Activated effector memory CD4-positive, alpha-beta T cell treated with anti-CD3 and anti-CD28 coated beads, Interleukin-2, amount 50 U/mL, for 16 hours (primary cell): ENCODE data around the gene WDFY1.
A peak's percentile ranks its signal among the peaks of the same experiment; 100 is the strongest.

Experiments used
- DNase-seq: peaks from one replicate; pipeline ENCODE4 v3.0.0-alpha.2; 2020

WDFY1 gene

DNA sequence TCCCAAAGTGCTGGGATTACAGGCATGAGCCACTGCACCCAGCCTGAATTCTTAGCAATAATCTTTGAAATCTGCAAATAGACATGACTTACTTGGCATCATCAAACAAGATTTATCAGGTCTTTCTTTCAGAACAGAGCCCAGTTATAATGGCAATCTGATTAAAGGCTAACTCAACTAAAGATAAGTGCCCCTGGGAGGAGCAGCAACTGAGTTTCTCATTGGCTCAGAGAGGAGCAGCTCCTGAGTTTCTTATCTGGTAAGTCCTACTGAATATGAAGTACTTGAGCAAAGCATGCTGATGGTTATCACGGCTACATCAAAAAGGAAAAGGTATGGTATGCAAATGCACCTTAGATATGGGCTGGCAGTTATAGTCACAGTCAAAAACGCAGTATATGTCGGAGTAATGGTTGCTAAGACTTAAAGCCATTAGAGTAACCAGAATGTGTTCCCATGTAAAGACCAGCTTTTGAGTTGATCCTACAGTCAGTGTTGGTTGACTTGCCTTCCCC lies 92.8 kb downstream of the WDFY1 start:
- no peak for DNase-seq

DNA sequence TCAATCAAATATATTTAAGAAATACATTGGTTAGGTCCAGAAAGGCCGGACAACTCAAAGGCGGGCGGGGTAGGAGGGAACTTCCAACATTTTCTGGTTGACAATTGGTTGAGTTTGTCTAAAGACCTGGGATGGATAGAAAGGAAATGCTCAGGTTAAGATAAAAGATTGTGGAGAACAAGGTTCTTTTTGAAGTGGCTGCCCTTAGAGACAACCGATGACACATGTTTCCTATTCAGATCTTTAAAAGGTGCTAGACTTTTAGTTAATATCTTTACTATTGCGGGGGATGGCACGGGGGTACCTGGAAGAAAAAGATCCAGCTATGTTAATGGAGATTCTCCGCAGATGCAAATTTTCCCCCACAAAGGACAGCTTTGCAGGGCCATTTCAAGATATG lies 97.7 kb downstream of the WDFY1 start:
- no peak for DNase-seq

DNA sequence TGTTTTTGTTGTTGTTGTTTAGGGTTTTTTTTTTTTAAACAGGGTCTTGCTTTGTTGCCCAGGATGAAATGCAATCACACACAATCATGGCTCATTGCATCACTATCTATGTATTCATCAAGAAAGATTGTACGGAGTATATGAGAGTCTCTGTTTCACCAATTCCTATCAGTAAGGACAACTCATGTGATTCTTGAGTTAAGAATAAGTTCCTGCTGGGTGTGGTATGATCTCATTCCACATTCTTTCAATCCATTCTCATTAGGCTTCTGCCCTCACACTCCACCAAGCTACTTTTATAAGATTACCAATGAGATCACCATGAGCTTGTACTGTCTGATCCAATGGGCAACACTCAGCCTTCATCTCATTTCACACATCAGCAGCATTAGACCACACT lies 98.6 kb downstream of the WDFY1 start:
- DNase-seq: no peak

DNA sequence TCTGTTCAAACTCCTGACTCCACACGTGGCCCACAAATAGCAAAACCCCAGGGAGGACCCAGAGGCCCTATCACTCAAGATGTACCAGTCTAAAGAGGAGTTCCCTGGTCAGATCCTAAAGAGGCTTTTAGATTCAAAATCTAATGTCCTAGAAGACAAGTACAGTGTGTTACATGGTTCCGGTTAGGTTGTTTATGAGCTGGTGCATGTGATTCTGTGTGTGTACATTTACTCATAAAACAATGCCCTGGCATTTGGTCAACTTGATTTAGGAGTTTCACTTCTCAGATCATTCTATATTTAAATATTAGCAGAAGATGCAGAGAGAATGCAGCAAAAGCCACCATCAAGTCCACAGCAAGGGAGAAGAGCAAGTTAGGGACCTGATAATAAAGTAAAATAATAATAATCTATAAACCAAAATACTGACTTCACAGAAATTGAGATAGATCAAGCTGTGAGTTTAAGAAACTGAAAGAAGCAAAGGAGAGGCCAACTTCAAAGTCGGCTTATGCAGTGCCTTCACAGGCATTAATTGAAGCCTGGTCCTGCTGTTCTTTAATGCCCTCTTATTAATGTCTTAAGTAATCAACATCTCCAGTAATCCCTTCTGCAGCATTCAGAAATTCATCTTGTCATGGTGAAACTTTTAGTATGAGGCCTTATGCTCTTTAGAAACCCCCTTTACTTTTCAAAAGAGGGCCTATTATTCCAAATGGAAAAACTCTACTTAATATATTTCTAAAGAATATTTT lies 103.5 kb downstream of the WDFY1 start:
- DNase-seq: no peak

DNA sequence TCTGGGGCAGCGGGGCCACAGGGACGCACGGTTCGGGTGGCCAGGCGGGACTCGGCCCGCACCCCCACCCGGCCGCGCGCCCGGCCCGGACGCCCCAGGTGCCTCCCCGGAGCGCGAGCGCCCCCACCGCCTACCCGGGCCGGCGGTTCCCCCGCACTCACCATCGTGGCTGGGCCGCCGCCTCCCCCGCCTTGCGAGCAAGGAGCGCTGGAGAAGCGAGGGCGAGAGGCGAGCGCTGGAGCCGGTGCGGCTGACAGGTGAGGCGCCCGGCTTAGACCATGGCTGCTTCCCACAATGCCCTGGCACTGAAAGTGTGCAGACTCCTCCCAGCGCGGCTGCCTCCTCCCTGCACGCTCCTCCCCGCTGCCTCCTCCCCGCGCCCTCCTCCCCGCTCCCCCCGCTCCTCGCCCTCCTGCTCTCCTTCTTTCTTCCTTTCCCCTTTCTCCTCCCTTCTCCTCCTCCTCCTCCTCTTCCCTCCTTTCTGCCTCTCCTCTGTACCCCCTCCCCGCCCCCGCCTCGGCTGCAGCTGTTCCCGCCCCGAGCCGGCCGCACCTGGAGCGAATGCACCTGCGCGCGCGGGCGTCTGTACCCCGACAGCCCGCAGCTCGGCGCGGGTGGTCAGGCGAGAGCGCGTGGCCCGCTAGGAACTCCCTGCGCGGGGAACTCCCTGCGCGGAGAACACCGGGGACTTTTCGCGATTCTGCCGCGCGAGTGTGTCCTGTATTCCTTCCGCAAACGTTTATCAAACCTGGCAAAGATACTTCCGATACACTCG lies 107.7 kb downstream of the WDFY1 start, which contains the start of gene AP1S3:
Gene AP1S3 (minus strand): TSS at position 296 of the 775 bp plus-strand sequence. CDS start 132 bp downstream, at position 164.
- peak; percentile 90 for DNase-seq

DNA sequence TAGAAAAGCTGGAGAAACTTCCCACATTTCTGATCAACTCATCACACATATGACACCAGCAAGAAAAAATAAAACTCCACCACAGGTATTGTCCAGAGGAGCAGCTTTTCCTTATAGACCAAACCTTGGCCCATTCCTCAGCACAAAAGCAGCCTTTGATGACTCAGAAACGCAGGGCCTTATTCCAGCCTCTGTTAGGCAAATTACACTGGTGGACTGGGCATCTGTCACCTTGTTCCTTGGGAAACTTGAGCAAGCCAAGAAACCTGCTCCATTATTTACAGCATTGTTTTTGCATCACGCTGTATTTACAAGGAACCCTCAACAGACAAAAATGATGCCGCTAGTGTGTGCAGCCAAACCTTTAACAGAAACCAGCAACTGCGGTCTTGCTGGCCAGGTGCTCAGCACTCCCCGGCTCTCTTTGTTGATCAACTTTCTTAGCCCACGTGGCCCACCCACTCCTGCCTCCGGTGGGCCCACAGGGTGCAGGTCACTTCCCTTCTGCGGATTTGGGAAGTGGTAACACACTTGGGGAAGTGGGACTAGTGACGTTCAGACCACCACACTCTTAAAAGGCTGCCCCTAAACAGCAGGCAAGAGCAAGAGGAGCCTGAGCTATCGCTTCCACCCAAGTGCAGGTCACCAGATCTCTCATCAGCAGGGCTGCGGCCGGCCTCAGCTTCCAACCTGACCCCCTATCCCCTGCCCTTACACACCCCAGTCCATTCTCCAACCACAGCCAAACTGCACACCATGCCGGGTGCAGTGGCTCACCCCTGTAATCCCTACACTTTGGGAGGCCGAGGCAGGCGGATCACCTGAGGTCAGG lies 109.2 kb downstream of the WDFY1 start:
- DNase-seq: no peak

DNA sequence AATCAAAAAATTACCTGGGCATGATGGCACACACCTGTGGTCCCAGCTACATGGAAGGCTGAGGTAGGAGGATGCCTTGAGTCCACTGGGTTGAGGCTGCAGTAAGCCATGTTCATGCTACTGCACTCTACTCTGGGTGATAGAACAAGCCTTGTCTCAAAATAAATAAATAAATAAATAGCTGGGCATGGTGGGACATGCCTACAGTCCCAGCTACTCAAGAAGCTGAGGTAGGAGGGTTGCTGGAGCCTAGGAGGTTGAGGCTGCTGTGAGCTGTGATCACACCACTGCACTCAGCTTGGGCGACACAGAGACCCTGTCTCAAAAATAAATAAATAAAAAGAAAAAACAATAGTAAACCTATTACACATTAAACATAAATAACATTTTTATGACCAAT lies 110.7 kb downstream of the WDFY1 start:
- DNase-seq: no peak

DNA sequence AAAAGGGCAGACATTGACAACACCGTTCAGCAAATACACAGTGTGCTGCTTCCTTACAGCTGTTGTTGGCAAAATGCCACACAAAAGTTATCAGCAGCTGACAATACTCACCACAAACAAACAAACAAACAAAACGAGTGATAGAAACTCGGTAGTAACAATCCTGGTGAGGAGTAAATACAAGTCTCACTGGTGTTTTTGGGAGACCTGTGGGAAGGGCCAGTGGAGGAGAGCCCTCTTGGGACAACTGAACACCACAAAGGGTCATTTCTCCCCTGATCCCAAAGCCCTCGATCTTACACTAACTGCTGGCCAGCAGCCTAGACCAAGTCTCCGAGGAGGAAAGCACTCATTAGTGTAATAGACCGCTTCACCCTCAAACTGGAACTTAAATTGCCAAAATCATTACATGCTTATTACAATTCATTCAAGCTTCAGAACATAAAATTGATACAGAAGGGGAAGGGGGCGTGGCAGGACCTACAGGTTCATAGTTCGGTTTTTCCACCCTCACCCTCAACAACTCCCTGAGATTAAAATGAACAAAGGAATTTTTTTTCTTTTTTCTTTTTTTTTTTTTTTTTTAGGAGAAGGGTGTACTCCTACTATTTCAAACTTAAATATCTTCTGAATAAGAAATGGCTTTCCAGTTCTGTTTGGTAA lies 112.8 kb downstream of the WDFY1 start:
- DNase-seq: no peak

DNA sequence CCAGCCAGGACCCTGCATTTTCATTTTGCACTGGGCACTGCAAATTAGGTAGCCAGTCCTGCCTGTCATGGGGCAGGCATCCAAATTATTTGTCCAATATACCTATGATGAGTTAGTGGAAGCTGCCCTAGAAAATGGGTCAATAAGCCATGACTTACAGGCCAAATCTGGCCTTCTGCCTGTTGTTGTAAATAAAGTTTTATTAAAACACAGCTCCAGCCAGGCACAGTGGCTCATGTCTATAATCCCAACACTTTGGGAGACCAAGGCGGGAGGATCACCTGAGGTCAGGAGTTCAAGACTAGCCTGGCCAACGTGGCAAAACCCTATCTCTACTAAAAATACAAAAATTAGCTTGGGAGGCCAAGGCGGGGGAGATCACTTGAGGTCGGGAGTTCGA lies 116.0 kb downstream of the WDFY1 start:
- DNase-seq: no peak

DNA sequence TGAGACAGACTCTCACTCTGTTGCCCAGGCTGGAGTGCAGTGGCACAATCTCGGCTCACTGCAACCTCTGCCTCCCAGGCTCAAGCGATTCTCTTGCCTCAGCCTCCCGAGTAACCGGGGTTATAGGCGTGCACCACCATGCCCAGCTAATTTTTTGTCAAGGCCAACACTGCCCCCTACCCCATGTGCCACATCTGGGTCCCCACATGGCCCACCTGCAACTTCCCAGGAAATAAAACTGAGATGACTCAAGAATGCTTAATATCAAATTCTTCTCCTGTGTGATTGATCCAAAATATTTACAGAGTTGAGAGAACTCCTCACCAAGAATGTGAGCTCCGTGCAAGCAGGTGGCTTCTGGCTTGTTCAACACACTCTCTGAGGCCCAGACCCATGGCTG lies 116.8 kb downstream of the WDFY1 start:
- DNase-seq: no peak

DNA sequence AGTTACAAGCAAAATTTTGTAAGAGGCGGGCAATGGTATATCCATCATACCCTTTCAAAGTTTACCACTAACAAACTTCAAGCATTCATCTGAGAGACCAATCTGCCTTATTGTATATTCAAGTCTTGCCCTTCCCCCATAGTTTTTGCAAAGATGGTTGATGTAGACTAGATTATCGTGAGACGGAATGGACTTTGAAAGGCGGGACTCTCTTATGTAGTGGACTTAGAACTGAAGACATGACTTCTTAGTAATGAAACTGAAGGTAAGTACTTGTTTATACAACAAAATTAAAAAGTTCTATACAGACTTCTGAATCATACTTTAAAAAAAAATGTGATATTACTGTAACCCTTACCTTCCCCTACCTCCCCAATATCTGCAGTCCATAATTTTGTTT lies 118.1 kb downstream of the WDFY1 start:
- no peak for DNase-seq
